Measurements from ENCODE around the gene SPACA9. TPM values are rescaled to one million over a fixed set of nuclear protein-coding genes. Genes with fewer than 3 reads are reported as not detected.

SPACA9 gene
- total RNA-seq, 4 donors from 2014 or later: 1.00 to 9.0 (median 1.7) TPM

- intact Hi-C loops (cut with DNase I; ENCODE audit: low total_unique reads): loop anchor here (10.0 kb wide), 1 partner anchor 244 kb away; the partner anchor contains the start of gene DDX31
- TF ChIP-seq EP300 (IDR thresholded peaks at IDR 0.05; ENCODE audit: low read depth) (no peak), POLR2AphosphoS5 (IDR thresholded peaks at IDR 0.05) (no peak), POLR2A (IDR thresholded peaks at IDR 0.05) (no peak), CTCF (IDR thresholded peaks at IDR 0.05) (no peak)
- H3K9me3 ChIP-seq: no peaks in the 10 kb centered on the region
- no peaks in the 10 kb centered on the region for H3K4me1 ChIP-seq
- H3K36me3 ChIP-seq: peaks cover 0 to 50% (median 13%) of the 10 kb centered on the region in 4 donors
- H3K27me3 ChIP-seq: no peaks in the 10 kb centered on the region
- H3K4me3 ChIP-seq: no peak overlapping the region
- in situ Hi-C loops (cut with MboI; ENCODE audit: low pct_ligation_motif_present in 1 of 4, low pct_unique_long_range_greater_than_20kb in 1 of 4, low sequenced_read_pairs in 3 of 4): no loop called here
- no peak overlapping the region for H3K27ac ChIP-seq
- WGBS, 2 donors (ENCODE audit: low coverage in 1 of 2): 77 to 78% methylated on average over 5 to 7 of the region's 7 CpGs
- no peak for DNase-seq
These were observed 29.9 kb downstream of the SPACA9 start for GRCh38 chr9:132908635-132909034.

DNA sequence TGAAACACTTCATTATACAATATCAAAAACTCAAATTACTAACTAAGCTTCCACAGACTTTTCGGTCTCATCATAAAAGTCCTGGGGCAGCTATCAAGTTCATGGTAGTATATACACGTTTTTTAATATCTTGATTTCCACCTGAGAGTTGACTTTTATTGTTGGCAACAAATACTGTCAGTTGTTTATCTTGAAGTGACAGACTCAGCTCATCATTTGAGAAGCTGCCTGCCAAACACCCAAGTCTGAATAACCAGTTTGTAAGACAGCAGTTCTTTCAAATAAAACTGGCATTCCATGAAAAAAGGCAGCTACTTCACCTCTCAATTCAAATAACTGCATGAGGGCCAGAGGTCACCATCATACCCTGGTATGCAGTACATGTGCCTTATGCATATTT, 30.6 kb downstream of the SPACA9 start:
- in situ Hi-C loops (cut with MboI; ENCODE audit: low pct_ligation_motif_present in 1 of 4, low pct_unique_long_range_greater_than_20kb in 1 of 4, low sequenced_read_pairs in 3 of 4) (no loop called here), intact Hi-C loops (cut with DNase I; ENCODE audit: low total_unique reads) (loop anchor here (10.0 kb wide), 1 partner anchor 245 kb away; the partner anchor contains the start of gene DDX31)
- no peaks in the 10 kb centered on the region for H3K4me1 ChIP-seq
- H3K36me3 ChIP-seq: peaks cover 0 to 50% (median 13%) of the 10 kb centered on the region in 4 donors
- no peaks in the 10 kb centered on the region for H3K9me3 ChIP-seq
- DNase-seq: no peak
- TF ChIP-seq POLR2AphosphoS5 (IDR thresholded peaks at IDR 0.05) (no peak), CTCF (IDR thresholded peaks at IDR 0.05) (no peak), POLR2A (IDR thresholded peaks at IDR 0.05) (no peak), EP300 (IDR thresholded peaks at IDR 0.05; ENCODE audit: low read depth) (no peak)
- no peak overlapping the region for H3K4me3 ChIP-seq
- H3K27me3 ChIP-seq: no peaks in the 10 kb centered on the region
- WGBS, 2 donors (ENCODE audit: low coverage in 1 of 2): 66 to 80% methylated on average over 2 of the region's 2 CpGs
- H3K27ac ChIP-seq: no peak overlapping the region

- Histone ChIP-seq H3K27ac (no peak overlapping the region), H3K4me3 (no peak overlapping the region), H3K4me1 (no peaks in the 10 kb centered on the region), H3K9me3 (no peaks in the 10 kb centered on the region), H3K27me3 (no peaks in the 10 kb centered on the region), H3K36me3 (peaks cover 0 to 51% (median 17%) of the 10 kb centered on the region in 4 donors)
- TF ChIP-seq CTCF (IDR thresholded peaks at IDR 0.05) (no peak), EP300 (IDR thresholded peaks at IDR 0.05; ENCODE audit: low read depth) (no peak), POLR2AphosphoS5 (IDR thresholded peaks at IDR 0.05) (no peak), POLR2A (IDR thresholded peaks at IDR 0.05) (no peak)
- 95 to 100% methylated on average over 1 to 6 of the region's 6 CpGs for WGBS, 2 donors (ENCODE audit: low coverage in 1 of 2)
- in situ Hi-C loops (cut with MboI; ENCODE audit: low pct_ligation_motif_present in 1 of 4, low pct_unique_long_range_greater_than_20kb in 1 of 4, low sequenced_read_pairs in 3 of 4) (no loop called here), intact Hi-C loops (cut with DNase I; ENCODE audit: low total_unique reads) (no loop called here)
- no peak for DNase-seq
These were observed 31.7 kb downstream of the SPACA9 start for GRCh38 chr9:132910376-132910775.

GRCh38 chr9:132912131-132912530, 33.4 kb downstream of the SPACA9 start:
- no peak overlapping the region for H3K4me3 ChIP-seq
- 89 to 95% methylated on average over 4 of the region's 4 CpGs for WGBS, 2 donors (ENCODE audit: low coverage in 1 of 2)
- H3K27me3 ChIP-seq: no peaks in the 10 kb centered on the region
- intact Hi-C loops (cut with DNase I; ENCODE audit: low total_unique reads): no loop called here
- no peaks in the 10 kb centered on the region for H3K9me3 ChIP-seq
- no peaks in the 10 kb centered on the region for H3K4me1 ChIP-seq
- DNase-seq: no peak
- H3K36me3 ChIP-seq: peaks cover 0 to 52% (median 24%) of the 10 kb centered on the region in 4 donors
- in situ Hi-C loops (cut with MboI; ENCODE audit: low pct_ligation_motif_present in 1 of 4, low pct_unique_long_range_greater_than_20kb in 1 of 4, low sequenced_read_pairs in 3 of 4): no loop called here
- H3K27ac ChIP-seq: no peak overlapping the region
- TF ChIP-seq CTCF (IDR thresholded peaks at IDR 0.05): no peak
- TF ChIP-seq POLR2AphosphoS5 (IDR thresholded peaks at IDR 0.05): no peak

Data from transverse colon (tissue), 4 donors.